ENCODE measurements around the gene NECAB2.

DNA sequence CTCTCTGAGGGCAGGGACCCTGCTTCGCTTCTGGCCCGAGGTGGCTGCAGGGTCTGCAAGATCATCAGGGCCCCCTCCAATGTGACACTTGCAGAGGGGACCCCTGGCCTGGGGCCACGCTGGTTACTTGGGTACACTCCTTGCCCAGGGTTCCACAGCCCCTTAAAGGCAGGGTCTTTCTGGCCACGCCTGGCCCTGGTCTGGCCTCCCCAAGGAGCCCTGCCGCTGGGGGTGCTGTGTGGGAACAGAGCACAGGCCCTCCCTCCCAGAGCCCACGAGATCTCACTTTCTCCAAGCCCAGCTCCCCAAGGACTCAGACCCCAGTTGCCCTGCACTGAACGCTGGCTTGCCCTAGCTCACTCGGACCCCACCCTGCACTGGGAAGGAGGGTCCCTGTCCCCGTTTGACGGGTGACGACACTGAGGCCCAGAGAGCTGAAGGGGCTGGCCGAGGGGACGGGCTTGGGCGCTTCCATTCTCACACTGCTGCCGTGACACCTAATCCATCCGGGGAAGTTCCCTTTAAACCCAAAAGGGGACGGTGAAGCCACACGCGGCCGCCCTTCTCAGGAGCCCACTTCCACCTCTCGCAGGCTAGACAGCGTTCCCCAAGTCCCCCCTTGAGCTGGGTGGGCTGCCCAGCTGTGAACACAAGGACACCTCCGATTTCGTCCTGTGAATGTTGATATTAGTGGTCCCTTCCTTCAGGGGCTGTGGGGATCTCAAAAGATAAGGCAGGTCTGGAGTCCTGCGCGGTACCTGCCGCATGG, 41.9 kb upstream of the NECAB2 start:
- no peak for TF ChIP-seq POLR2A (IDR thresholded peaks at IDR 0.05)
- TF ChIP-seq, protein P1, sequence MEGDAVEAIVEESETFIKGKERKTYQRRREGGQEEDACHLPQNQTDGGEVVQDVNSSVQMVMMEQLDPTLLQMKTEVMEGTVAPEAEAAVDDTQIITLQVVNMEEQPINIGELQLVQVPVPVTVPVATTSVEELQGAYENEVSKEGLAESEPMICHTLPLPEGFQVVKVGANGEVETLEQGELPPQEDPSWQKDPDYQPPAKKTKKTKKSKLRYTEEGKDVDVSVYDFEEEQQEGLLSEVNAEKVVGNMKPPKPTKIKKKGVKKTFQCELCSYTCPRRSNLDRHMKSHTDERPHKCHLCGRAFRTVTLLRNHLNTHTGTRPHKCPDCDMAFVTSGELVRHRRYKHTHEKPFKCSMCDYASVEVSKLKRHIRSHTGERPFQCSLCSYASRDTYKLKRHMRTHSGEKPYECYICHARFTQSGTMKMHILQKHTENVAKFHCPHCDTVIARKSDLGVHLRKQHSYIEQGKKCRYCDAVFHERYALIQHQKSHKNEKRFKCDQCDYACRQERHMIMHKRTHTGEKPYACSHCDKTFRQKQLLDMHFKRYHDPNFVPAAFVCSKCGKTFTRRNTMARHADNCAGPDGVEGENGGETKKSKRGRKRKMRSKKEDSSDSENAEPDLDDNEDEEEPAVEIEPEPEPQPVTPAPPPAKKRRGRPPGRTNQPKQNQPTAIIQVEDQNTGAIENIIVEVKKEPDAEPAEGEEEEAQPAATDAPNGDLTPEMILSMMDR (IDR thresholded peaks at IDR 0.05), result no peak

Data from gastroesophageal sphincter (tissue), 3 donors.